Activated naive CD4-positive, alpha-beta T cell treated with Interleukin-2 at 50 U/mL for 16 hours (primary cell): ENCODE measurements around the gene KLF3.

Experiments used
- DNase-seq: peaks from one replicate; pipeline ENCODE4 v3.0.0-alpha.2; 2020

Gene KLF3

GRCh38 chr4:38675146-38676121 is 11.4 kb downstream of the KLF3 start:
- DNase-seq, result peak; percentile 84

GRCh38 chr4:38676986-38677385 is 13.0 kb downstream of the KLF3 start:
- no peak for DNase-seq

DNA sequence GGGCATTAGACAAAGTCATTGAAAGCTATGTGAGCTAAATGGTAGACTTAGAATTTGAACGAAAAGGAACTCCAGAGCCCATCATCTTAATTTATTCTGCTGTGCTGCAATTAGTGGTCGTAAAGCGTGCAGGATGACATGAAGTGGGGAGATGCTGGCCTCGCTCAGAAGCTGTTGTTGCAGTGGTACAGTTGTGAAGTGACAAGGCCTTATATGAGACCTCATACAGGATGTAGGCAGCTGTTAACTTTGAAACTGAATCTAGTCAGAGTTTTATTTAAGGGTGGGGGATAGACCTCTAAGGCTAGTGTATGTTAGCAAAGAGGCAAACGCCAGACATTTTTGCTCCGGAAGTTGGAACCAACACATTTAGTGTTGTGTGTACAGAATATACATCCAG is 13.4 kb downstream of the KLF3 start:
- no peak for DNase-seq

GRCh38 chr4:38678078-38678477 is 14.1 kb downstream of the KLF3 start:
- DNase-seq, result no peak

DNA sequence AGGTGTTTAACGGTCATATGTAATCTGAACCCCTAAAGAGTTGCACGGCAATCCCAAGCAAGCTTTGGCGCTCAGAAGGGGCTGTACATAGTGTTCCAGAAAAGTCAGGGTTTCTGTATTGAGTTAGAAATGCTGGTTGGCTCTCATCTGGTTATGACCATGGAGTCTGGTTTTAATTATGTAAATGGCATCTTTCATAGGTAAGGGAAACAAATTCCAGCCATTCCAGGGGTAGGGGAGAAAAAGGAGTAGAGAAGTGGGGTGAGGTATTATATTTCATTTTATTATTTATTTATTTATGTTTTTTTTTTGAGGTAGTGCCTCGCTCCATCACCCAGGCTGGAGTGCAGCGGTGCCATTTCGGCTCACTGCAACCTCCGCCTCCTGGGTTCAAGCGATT is 15.9 kb downstream of the KLF3 start:
- no peak for DNase-seq

- DNase-seq, result no peak
Observed at GRCh38 chr4:38681281-38681991, 17.4 kb downstream of the KLF3 start.

- DNase-seq, result no peak
Observed at GRCh38 chr4:38682336-38682735, 18.3 kb downstream of the KLF3 start.

DNA sequence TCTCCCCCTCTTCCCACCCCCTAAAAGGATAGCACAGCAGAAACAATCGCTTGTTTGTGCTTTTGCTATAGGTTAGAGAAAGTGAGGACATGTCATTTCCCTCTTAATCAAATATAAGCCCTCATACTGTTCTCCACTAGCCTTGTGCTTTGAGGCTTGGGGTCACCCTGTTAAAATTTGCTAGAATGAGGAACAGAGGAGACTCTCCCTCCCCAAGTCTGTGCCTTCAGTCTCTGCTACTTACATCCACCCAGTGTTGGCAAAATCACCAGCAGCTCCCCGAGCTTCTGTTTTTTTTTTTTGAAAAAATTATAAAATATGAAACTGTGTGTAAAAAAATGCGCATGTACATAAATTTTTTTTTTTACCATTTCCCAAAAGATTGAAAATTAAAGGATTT is 19.3 kb downstream of the KLF3 start:
- no peak for DNase-seq

DNA sequence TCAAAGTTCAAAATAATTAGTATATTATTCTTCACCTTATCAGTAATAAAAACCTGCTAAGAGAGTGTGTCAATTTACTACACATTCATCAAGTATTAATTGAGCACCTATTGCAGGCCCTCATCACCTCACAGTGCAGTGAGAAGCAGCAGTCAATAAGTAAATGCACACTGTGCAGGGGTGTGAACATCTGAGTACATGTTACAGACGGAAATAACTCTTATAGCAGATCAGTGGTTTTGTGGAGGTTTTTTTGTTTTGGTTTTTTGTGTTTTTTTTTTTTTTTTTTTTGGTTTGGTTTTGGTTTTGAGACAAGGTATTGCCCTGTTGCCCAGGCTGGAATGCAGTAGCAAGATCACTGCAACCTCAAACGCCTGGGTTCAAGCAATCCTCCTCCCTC is 20.3 kb downstream of the KLF3 start:
- no peak for DNase-seq

- DNase-seq, result no peak
Observed at GRCh38 chr4:38684951-38685844, 21.2 kb downstream of the KLF3 start.

GRCh38 chr4:38686682-38687081 is 22.7 kb downstream of the KLF3 start:
- DNase-seq, result no peak

GRCh38 chr4:38687571-38688011 is 23.6 kb downstream of the KLF3 start:
- no peak for DNase-seq

DNA sequence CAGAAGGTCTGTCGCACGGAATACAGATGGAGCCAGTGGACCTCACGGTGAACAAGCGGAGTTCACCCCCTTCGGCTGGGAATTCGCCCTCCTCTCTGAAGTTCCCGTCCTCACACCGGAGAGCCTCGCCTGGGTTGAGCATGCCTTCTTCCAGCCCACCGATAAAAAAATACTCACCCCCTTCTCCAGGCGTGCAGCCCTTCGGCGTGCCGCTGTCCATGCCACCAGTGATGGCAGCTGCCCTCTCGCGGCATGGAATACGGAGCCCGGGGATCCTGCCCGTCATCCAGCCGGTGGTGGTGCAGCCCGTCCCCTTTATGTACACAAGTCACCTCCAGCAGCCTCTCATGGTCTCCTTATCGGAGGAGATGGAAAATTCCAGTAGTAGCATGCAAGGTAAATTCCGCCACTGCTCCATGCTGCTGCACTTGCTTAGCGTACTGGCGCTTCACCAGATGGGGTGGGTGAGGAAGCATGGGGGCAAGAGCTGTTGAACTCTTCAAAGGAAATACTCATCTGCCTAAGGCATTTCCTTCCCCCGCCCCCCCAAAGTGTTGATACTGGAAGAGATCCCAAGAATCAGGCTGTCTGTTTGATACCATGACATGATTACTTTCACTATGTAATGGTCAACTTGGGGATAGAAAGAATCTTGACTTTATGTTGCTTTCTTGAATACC is 24.8 kb downstream of the KLF3 start:
- no peak for DNase-seq

DNA sequence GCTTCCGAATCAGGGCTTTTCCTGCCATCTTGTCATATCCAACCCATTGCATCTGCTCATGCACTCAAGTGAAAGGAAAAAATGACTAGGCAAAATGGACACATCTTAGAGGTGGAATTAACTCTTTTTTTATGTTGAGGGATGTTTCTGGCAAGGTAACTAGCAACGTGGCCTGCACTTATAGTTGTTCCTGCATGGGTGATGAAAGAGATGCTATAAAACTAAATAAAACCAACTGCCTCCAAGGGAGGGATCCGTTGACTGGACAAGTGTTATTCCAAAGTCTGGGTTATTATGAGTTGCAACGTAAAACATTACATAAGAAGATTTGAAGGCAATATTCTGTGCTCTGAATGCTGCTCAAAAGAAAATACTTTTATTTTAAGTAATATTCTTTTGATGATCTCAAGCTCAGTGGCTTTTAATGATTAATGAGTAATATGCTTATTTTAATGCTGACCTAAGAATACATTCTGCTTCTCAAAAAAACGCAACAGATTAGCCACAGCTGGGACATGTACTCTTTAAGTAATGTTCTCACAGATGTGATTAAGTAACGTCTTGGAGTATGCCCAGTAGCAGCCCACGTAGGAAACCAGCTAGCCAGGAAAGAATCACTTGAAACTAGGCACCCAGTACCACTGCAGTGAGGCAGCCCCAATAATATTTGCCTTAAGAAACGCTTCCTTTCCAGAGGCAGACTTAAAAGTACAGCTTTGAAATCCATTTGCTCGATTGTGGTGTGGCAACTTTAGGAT is 27.4 kb downstream of the KLF3 start:
- no peak for DNase-seq

GRCh38 chr4:38692421-38692820 is 28.4 kb downstream of the KLF3 start:
- DNase-seq, result no peak

GRCh38 chr4:38693569-38693968 is 29.6 kb downstream of the KLF3 start:
- no peak for DNase-seq

- DNase-seq, result no peak
Observed at GRCh38 chr4:38694330-38694729, 30.3 kb downstream of the KLF3 start.

GRCh38 chr4:38695809-38696208 is 31.8 kb downstream of the KLF3 start:
- DNase-seq, result no peak

- no peak for DNase-seq
Observed at GRCh38 chr4:38696697-38697096, 32.7 kb downstream of the KLF3 start.

GRCh38 chr4:38698176-38698575 is 34.2 kb downstream of the KLF3 start:
- no peak for DNase-seq

GRCh38 chr4:38699112-38699511 is 35.1 kb downstream of the KLF3 start:
- DNase-seq, result no peak

DNA sequence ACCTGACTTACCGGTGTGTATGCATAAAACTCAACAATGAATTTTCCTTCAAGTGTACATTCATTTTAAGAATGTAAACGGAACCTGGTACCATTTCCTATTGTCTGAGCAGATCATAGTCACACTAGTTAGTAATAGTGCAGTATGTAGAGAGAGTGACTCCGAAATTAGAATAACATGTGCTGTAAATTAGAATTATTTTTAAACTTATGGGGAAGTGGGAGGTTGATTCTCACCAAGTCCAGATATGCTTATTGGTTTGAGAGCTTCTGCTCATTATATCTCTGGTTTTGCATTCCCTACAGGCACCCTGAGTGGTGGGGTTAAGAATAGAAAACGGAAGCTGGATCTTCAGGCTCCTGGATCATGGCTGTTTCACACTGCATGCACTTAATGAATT is 39.6 kb downstream of the KLF3 start:
- DNase-seq, result no peak
